SK-N-SH (cell line): ENCODE results near the gene OVCH2.

ENCODE experiments used
- CTCF ChIP-seq: fragments of 200-600 bp; sonication (generic); IDR thresholded peaks from 2 replicates; pipeline ENCODE4 v1.6.1; 2017; ENCODE audit warnings: antibody characterized with exemption, mild to moderate bottlenecking, moderate library complexity
- ELF1 ChIP-seq: IDR thresholded peaks from 2 replicates; pipeline ENCODE4 v1.4.0; 2012
- FOXM1 ChIP-seq: IDR thresholded peaks from 2 replicates; pipeline ENCODE4 v1.4.0; 2012; ENCODE audit warnings: low read depth, mild to moderate bottlenecking
- NRF1 ChIP-seq: IDR thresholded peaks from 2 replicates; pipeline ENCODE4 v1.6.1; 2012; ENCODE audit warnings: low read depth, mild to moderate bottlenecking, low read length
- POLR2AphosphoS5 ChIP-seq: IDR thresholded peaks from 2 replicates; pipeline ENCODE4 v1.6.1; 2012; ENCODE audit warnings: low read depth, low read length
- RAD21 ChIP-seq: IDR thresholded peaks from 2 replicates; pipeline ENCODE4 v1.6.1; 2012; ENCODE audit warnings: mild to moderate bottlenecking, low read length
- RCOR1 ChIP-seq: fragments of 150-350 bp; IDR thresholded peaks from 2 replicates; pipeline ENCODE4 v1.6.1; 2017; ENCODE audit warnings: antibody characterized with exemption, low read length
- RFX5 ChIP-seq: IDR thresholded peaks from 2 replicates; pipeline ENCODE4 v1.6.1; 2012; ENCODE audit warnings: mild to moderate bottlenecking, improper control_type of control experiment, low read length
- SIN3A ChIP-seq: IDR thresholded peaks from 2 replicates; pipeline ENCODE4 v1.6.1; 2012; ENCODE audit warnings: low read depth, mild to moderate bottlenecking, low read length, moderate library complexity, borderline replicate concordance
- TAF1 ChIP-seq: IDR thresholded peaks from 2 replicates; pipeline ENCODE4 v1.6.1; 2012; ENCODE audit warnings: low read depth, mild to moderate bottlenecking, low read length, moderate library complexity, borderline replicate concordance

GRCh38 chr11:7645206-7645605 is 61.1 kb downstream of the OVCH2 start:
- TF ChIP-seq POLR2AphosphoS5 (no peak), CTCF (no peak), NRF1 (no peak), RFX5 (no peak), ELF1 (no peak), SIN3A (no peak), RCOR1 (no peak), RAD21 (no peak), TAF1 (no peak), FOXM1 (no peak)
